Caco-2 (cell line): Measurements from ENCODE around the gene THY1. TPM values are rescaled to one million over a fixed set of nuclear protein-coding genes. Genes with fewer than 3 reads are reported as not detected.

Experiments
- BruUV-seq: library from RNA; stranded (reverse); fragments of 400-500 nt; replicated peaks from 2 replicates; lab custom pipeline; 2021; lab: Mats Ljungman, UMichigan
- CTCF ChIA-PET: fragments of 300-600 bp; sonication (Branson Sonifier 250); formaldehyde crosslinking; loops from one replicate; lab custom pipeline; 2022; ENCODE audit warnings: antibody characterized with exemption; lab: Charles Lee
- POLR2A ChIA-PET: fragments of 300-600 bp; sonication (Branson Sonifier 250); formaldehyde crosslinking; loops from one replicate; lab custom pipeline; 2022; ENCODE audit warnings: antibody characterized with exemption; lab: Charles Lee
- DNase-seq, 2 experiments: peaks; one replicate each; pipeline versions ENCODE4 v3.0.0 to v3.0.0-alpha.2; 2020 to 2022
- H3K27me3 ChIP-seq: replicated peaks from 2 replicates; pipeline ENCODE4 v1.6.0; 2011; ENCODE audit warnings: low read length; ENCODE audit not compliant: control insufficient read depth, insufficient read depth
- H3K36me3 ChIP-seq: 2 replicates; pipeline ENCODE4 v1.5.1; 2011; ENCODE audit warnings: low read length; ENCODE audit not compliant: control insufficient read depth, insufficient read depth
- H3K4me1 ChIP-seq: fragments of 250-450 bp; sonication (Bioruptor Pico); 2 replicates; pipeline ENCODE4 v1.5.1; 2020; ENCODE audit warnings: mild to moderate bottlenecking
- H3K4me3 ChIP-seq: 2 replicates; pipeline ENCODE4 v1.5.1; 2011; ENCODE audit warnings: low read depth, mild to moderate bottlenecking, control low read depth, low read length
- H3K9me3 ChIP-seq: fragments of 250-450 bp; sonication (Bioruptor Pico); 2 replicates; pipeline ENCODE4 v1.5.1; 2020; ENCODE audit warnings: mild to moderate bottlenecking, moderate library complexity
- H3K27ac Mint-ChIP-seq: one replicate; pipeline ENCODE4 v1.8.0; 2022; ENCODE audit warnings: mixed read lengths; ENCODE audit not compliant: unreplicated experiment
- H3K27me3 Mint-ChIP-seq: one replicate; pipeline ENCODE4 v1.8.0; 2022; ENCODE audit warnings: mixed read lengths; ENCODE audit not compliant: insufficient read depth, unreplicated experiment
- H3K36me3 Mint-ChIP-seq: one replicate; pipeline ENCODE4 v1.8.0; 2022; ENCODE audit warnings: mild to moderate bottlenecking, mixed read lengths; ENCODE audit not compliant: insufficient read depth, unreplicated experiment
- H3K4me1 Mint-ChIP-seq: one replicate; pipeline ENCODE4 v1.8.0; 2022; ENCODE audit warnings: low read depth, mixed read lengths; ENCODE audit not compliant: unreplicated experiment
- H3K4me3 Mint-ChIP-seq: one replicate; pipeline ENCODE4 v1.8.0; 2022; ENCODE audit warnings: mild to moderate bottlenecking, moderate library complexity, mixed read lengths; ENCODE audit not compliant: unreplicated experiment
- H3K9me3 Mint-ChIP-seq: one replicate; pipeline ENCODE4 v1.8.0; 2022; ENCODE audit warnings: mixed read lengths; ENCODE audit not compliant: unreplicated experiment
- CTCF ChIP-seq, 2 experiments: fragments of 200-600 bp in 1 of 2; IDR thresholded peaks; 1 replicate in 1 of 2; 2 replicates in 1 of 2; pipeline versions ENCODE4 v1.5.1 to v1.8.0; 2011 to 2022; ENCODE audit warnings: antibody characterized with exemption in 1 of 2, control low read depth in 1 of 2, inconsistent platforms in 1 of 2, low read depth in 1 of 2, low read length in 1 of 2, mild to moderate bottlenecking in 1 of 2, moderate library complexity in 1 of 2; ENCODE audit not compliant: insufficient read depth in 1 of 2, severe bottlenecking in 1 of 2, unreplicated experiment in 1 of 2
- intact Hi-C: fragments of 100-400 bp; cut with micrococcal nuclease; formaldehyde crosslinking; loops from one replicate; pipeline ENCODE4 v1.10.0; 2022; ENCODE audit not compliant: unreplicated experiment
- total RNA-seq: library from RNA; stranded (reverse); gene quantifications from 2 replicates; pipeline ENCODE4 v1.2.3, GENCODE V29; 2022

Gene THY1
- total RNA-seq, 1 experiment from 2014 or later, result not detected

GRCh38 chr11:119403021-119403420 lies 20.0 kb downstream of the THY1 start:
- no peak overlapping the region for H3K27ac Mint-ChIP-seq
- no peaks in the 10 kb centered on the region for H3K4me1 Mint-ChIP-seq
- no peak for TF ChIP-seq CTCF (IDR thresholded peaks at IDR 0.05; ENCODE audit: insufficient read depth in 1 of 2, low read depth in 1 of 2, low read length in 1 of 2, severe bottlenecking in 1 of 2, unreplicated experiment in 1 of 2)
- peaks cover 28% of the 10 kb centered on the region for H3K9me3 Mint-ChIP-seq
- ChIA-PET CTCF (interaction anchor here (0.6 kb wide), 1 partner anchor 8 kb away, joined by 3 read pairs; no protein-coding TSS in a partner anchor), POLR2A (no interaction called here)
- no peaks in the 10 kb centered on the region for H3K27me3 ChIP-seq
- BruUV-seq, result no TSS peak
- no peak overlapping the region for H3K4me3 Mint-ChIP-seq
- no peaks in the 10 kb centered on the region for H3K27me3 Mint-ChIP-seq
- H3K36me3 Mint-ChIP-seq, result no peaks in the 10 kb centered on the region
- no peaks in the 10 kb centered on the region for H3K36me3 ChIP-seq
- H3K4me3 ChIP-seq, result no peak overlapping the region
- DNase-seq, result no peak
- H3K4me1 ChIP-seq, result no peaks in the 10 kb centered on the region
- intact Hi-C loops, result no loop called here
- peaks cover 18% of the 10 kb centered on the region for H3K9me3 ChIP-seq

DNA sequence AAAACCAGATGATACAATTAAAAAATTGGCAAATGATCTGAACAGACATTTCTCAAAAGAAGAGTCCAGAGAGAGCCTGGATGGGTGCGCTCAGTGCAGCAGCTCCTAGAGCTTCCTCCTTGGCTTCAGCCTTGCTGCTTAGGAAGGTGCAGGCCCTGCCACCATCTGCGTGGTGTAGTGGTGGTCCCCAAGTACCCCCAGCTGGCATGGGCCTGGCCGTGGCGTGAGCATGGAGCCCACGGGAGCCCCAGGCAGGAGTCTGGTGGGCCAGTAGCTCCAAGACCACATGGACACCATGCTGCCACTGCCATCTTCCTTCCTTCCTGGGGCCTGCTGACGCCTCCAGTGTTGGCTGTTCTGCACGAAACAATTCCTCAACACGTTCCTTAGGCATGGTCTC lies 20.5 kb downstream of the THY1 start:
- no peaks in the 10 kb centered on the region for H3K27me3 Mint-ChIP-seq
- no peaks in the 10 kb centered on the region for H3K36me3 Mint-ChIP-seq
- H3K4me3 Mint-ChIP-seq, result no peak overlapping the region
- TF ChIP-seq CTCF (IDR thresholded peaks at IDR 0.05; ENCODE audit: insufficient read depth in 1 of 2, low read depth in 1 of 2, low read length in 1 of 2, severe bottlenecking in 1 of 2, unreplicated experiment in 1 of 2), result no peak
- intact Hi-C loops, result no loop called here
- peaks cover 23% of the 10 kb centered on the region for H3K9me3 ChIP-seq
- no peak for DNase-seq
- peaks cover 34% of the 10 kb centered on the region for H3K9me3 Mint-ChIP-seq
- no peaks in the 10 kb centered on the region for H3K4me1 ChIP-seq
- no TSS peak for BruUV-seq
- no peak overlapping the region for H3K4me3 ChIP-seq
- no peaks in the 10 kb centered on the region for H3K27me3 ChIP-seq
- ChIA-PET CTCF (no interaction called here), POLR2A (no interaction called here)
- H3K36me3 ChIP-seq, result no peaks in the 10 kb centered on the region
- H3K27ac Mint-ChIP-seq, result no peak overlapping the region
- H3K4me1 Mint-ChIP-seq, result no peaks in the 10 kb centered on the region

GRCh38 chr11:119400860-119401259 lies 22.1 kb downstream of the THY1 start:
- H3K36me3 Mint-ChIP-seq, result no peaks in the 10 kb centered on the region
- ChIA-PET POLR2A (no interaction called here), CTCF (no interaction called here)
- Histone ChIP-seq H3K4me1 (no peaks in the 10 kb centered on the region), H3K36me3 (no peaks in the 10 kb centered on the region), H3K4me3 (no peak overlapping the region), H3K27me3 (no peaks in the 10 kb centered on the region), H3K9me3 (peaks cover 26% of the 10 kb centered on the region)
- no peak overlapping the region for H3K4me3 Mint-ChIP-seq
- BruUV-seq, result no TSS peak
- TF ChIP-seq CTCF (IDR thresholded peaks at IDR 0.05; ENCODE audit: insufficient read depth in 1 of 2, low read depth in 1 of 2, low read length in 1 of 2, severe bottlenecking in 1 of 2, unreplicated experiment in 1 of 2), result no peak
- intact Hi-C loops, result no loop called here
- H3K27me3 Mint-ChIP-seq, result no peaks in the 10 kb centered on the region
- H3K4me1 Mint-ChIP-seq, result no peaks in the 10 kb centered on the region
- DNase-seq, result no peak
- no peak overlapping the region for H3K27ac Mint-ChIP-seq
- H3K9me3 Mint-ChIP-seq, result peaks cover 43% of the 10 kb centered on the region
